ENCODE results near the gene MS4A15. TPM values are rescaled to one million over a fixed set of nuclear protein-coding genes. Genes with fewer than 3 reads are reported as not detected.

Gene MS4A15
- total RNA-seq, 4 donors from 2014 or later = 0.54 to 1.6 TPM; not detected in 2

DNA sequence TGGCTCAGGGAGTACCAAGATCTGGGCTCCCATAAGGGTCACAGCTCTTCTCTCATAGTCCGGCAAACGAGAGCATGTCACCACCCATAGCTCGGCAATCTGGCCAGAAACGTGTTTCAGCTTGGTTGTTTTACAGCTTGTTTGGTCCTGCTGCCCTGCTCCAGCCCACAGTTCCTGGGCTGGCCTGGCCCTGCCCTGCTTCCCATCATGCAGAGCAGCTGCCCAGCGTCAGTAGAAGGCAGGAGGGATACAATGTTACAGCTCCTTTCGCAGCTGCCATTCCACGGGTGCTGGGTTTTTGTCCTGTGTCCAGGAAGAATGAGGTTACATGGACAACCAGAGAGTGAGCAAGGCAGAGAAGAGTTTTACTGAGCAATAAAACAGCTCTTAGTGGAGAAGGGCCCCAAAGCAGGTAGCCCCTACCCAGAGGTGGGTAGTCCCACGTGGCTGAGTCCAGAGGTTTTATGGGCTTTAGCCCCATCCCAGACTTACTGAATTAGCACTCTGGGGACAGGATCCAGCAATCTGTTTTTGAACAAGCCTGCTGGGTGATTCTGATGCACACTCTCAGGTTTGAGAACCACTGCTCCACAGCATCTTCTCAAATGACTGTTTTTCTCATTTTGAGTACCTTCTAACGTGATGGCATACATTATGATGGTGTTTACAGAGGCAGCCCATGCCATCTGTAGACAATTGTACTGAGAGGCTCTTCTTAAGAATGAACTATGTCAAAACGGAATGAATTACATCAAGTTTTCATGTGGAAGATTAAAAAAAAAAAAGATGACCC, 37.9 kb upstream of the MS4A15 start:
- Histone ChIP-seq H3K4me3 (no peak overlapping the region), H3K27ac (peak overlapping the region in 3 of 4 donors; percentile 27 to 88 (median 57)), H3K36me3 (no peaks in the 10 kb centered on the region), H3K4me1 (peaks cover 0 to 23% (median 4%) of the 10 kb centered on the region in 4 donors), H3K27me3 (no peaks in the 10 kb centered on the region), H3K9me3 (peaks cover 0 to 11% (median 0%) of the 10 kb centered on the region in 4 donors)
- peak in 2 of 3 donors; percentile 67 to 75 for DNase-seq
- TF ChIP-seq, protein P1, sequence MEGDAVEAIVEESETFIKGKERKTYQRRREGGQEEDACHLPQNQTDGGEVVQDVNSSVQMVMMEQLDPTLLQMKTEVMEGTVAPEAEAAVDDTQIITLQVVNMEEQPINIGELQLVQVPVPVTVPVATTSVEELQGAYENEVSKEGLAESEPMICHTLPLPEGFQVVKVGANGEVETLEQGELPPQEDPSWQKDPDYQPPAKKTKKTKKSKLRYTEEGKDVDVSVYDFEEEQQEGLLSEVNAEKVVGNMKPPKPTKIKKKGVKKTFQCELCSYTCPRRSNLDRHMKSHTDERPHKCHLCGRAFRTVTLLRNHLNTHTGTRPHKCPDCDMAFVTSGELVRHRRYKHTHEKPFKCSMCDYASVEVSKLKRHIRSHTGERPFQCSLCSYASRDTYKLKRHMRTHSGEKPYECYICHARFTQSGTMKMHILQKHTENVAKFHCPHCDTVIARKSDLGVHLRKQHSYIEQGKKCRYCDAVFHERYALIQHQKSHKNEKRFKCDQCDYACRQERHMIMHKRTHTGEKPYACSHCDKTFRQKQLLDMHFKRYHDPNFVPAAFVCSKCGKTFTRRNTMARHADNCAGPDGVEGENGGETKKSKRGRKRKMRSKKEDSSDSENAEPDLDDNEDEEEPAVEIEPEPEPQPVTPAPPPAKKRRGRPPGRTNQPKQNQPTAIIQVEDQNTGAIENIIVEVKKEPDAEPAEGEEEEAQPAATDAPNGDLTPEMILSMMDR (IDR thresholded peaks at IDR 0.05) = no peak
- no peak for TF ChIP-seq POLR2A (IDR thresholded peaks at IDR 0.05)

DNA sequence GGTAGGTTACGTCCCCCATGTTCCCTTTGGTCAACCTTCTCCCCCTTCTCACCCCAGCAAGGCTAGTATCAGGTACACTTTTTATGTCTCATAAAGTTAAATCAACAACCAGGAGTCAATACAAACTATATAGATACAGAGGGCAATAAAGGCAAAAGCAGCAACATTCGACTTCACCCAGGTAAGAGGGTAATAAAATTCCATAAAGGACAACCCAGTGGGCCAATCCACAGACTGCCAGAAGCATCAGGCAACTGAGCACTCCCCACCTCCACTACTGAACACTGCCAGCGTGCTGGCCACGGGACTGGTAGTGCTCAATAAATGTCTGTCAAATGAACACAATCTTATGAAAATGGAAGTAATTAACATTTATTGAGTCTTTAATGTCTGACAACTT, 37.3 kb upstream of the MS4A15 start:
- H3K27me3 ChIP-seq = no peaks in the 10 kb centered on the region
- H3K4me3 ChIP-seq = no peak overlapping the region
- peaks cover 0 to 23% (median 4%) of the 10 kb centered on the region in 4 donors for H3K4me1 ChIP-seq
- peak in 2 of 3 donors; percentile 82 to 86 for DNase-seq
- peaks cover 0 to 11% (median 0%) of the 10 kb centered on the region in 4 donors for H3K9me3 ChIP-seq
- H3K27ac ChIP-seq = peak overlapping the region in 2 of 4 donors; percentile 46 to 71
- no peaks in the 10 kb centered on the region for H3K36me3 ChIP-seq
- TF ChIP-seq, protein P1 (IDR thresholded peaks at IDR 0.05) = no peak
- peak in 1 of 2 donors; percentile 30 for TF ChIP-seq POLR2A (IDR thresholded peaks at IDR 0.05)

DNA sequence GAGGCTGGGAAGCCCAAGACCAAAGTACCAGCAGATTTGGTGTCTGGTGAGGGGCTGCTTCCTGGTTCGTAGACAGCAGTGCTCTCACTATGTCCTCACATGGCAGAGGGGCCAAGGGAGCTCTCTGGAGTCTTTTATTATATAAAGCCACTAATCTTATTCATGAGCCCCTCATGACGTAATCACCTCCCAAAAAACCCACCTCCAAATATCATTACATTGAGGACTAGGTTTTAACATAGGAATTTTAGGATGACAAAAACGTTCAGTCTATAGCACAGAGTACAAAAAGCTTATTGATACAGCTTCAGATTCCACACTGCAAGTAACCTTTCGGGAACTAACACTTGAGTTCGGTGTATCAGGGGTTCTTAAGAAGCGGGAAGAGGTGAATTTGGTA, 36.2 kb upstream of the MS4A15 start:
- H3K4me3 ChIP-seq = no peak overlapping the region
- TF ChIP-seq POLR2A (IDR thresholded peaks at IDR 0.05) = no peak
- TF ChIP-seq, protein P1 (IDR thresholded peaks at IDR 0.05) = no peak
- DNase-seq = no peak
- H3K36me3 ChIP-seq = no peaks in the 10 kb centered on the region
- peaks cover 0 to 23% (median 4%) of the 10 kb centered on the region in 4 donors for H3K4me1 ChIP-seq
- H3K27me3 ChIP-seq = no peaks in the 10 kb centered on the region
- H3K27ac ChIP-seq = peak overlapping the region in 2 of 4 donors; percentile 46 to 71
- peaks cover 0 to 11% (median 0%) of the 10 kb centered on the region in 4 donors for H3K9me3 ChIP-seq

DNA sequence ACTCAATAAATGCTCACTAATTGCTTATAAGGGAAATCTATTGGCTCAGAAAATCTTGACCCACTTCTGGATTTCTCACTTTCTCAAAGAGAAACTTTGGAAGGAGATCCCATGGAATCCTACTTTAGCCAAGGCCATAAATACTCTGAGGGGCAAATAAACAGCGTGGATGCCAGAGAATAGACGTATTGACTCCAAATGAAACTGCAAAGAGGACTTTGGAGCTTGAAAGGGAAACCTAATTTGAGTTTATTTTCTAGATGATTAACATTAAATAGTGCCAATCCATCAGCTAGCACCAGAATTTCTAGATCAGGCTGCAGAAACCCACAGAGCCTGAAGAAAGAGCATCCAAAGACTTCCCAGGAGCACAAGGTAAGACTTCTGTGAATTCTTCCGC, 32.2 kb upstream of the MS4A15 start, which contains the start of gene MS4A18:
MS4A18 (plus strand) TSS at position 301 of the 400 bp plus-strand sequence.
- Histone ChIP-seq H3K36me3 (no peaks in the 10 kb centered on the region), H3K27me3 (no peaks in the 10 kb centered on the region), H3K4me1 (peaks cover 0 to 10% (median 0%) of the 10 kb centered on the region in 4 donors), H3K9me3 (no peaks in the 10 kb centered on the region), H3K4me3 (no peak within 1 kb of the TSS), H3K27ac (no peak within 1 kb of the TSS)
- TF ChIP-seq, protein P1 (IDR thresholded peaks at IDR 0.05) = no peak
- no peak for TF ChIP-seq POLR2A (IDR thresholded peaks at IDR 0.05)
- DNase-seq = no peak

DNA sequence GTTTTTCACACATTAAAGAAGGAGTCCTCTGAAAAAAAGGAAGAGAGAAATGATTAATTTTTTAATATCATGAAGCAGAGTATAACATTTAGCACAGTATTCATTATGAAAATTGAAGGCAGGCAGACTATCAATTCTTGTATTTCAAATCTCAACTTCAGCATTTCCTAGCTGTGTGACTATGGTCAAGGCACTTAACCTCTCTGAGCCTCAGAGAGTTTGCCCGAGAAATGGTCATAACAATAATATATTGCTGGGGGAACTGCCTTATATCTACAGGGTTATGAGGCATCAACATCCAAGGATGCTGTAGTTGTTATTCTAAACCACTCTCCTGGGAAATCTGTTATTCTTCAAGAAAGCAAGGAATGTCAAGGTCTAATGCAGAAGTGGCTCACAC, 31.1 kb upstream of the MS4A15 start:
- DNase-seq = no peak
- no peak overlapping the region for H3K4me3 ChIP-seq
- TF ChIP-seq POLR2A (IDR thresholded peaks at IDR 0.05) = no peak
- TF ChIP-seq, protein P1 (IDR thresholded peaks at IDR 0.05) = no peak

More for the DNA sequence above, 31.1 kb upstream of the MS4A15 start:
- Histone ChIP-seq H3K36me3 (no peaks in the 10 kb centered on the region), H3K9me3 (no peaks in the 10 kb centered on the region), H3K27me3 (no peaks in the 10 kb centered on the region), H3K27ac (no peak overlapping the region), H3K4me1 (peaks cover 0 to 4% (median 0%) of the 10 kb centered on the region in 4 donors)
